Esophagus (tissue), 2 donors: Measurements from ENCODE around the gene TSHZ2. TPM values are rescaled to one million over a fixed set of nuclear protein-coding genes. Genes with fewer than 3 reads are reported as not detected.
"Not testable (repeated sequence)": the region's sequence is repeated elsewhere in the genome, so short reads cannot be mapped to it uniquely, and the experiment has no call there.

Experiments used
- H3K27ac ChIP-seq, 2 donors: one replicate each; pipeline ENCODE4 v1.5.1; 2013; ENCODE audit warnings: low read depth in 2 of 2, mild to moderate bottlenecking in 2 of 2, inconsistent platforms in 1 of 2, low read length in 1 of 2, moderate library complexity in 1 of 2
- H3K27me3 ChIP-seq, 2 donors: one replicate each; pipeline ENCODE4 v1.6.1; 2013; ENCODE audit warnings: low read length in 2 of 2, control low read depth in 1 of 2, mild to moderate bottlenecking in 1 of 2; ENCODE audit not compliant: insufficient read depth in 2 of 2, control insufficient read depth in 1 of 2
- H3K36me3 ChIP-seq, 2 donors: one replicate each; pipeline ENCODE4 v1.6.1; 2013; ENCODE audit warnings: low read length in 1 of 2; ENCODE audit not compliant: control insufficient read depth in 2 of 2, insufficient read depth in 2 of 2
- H3K4me1 ChIP-seq, 2 donors: one replicate each; pipeline ENCODE4 v1.6.1; 2013; ENCODE audit warnings: low read length in 1 of 2; ENCODE audit not compliant: control insufficient read depth in 2 of 2, insufficient read depth in 2 of 2
- H3K4me3 ChIP-seq, 2 donors: one replicate each; pipeline ENCODE4 v1.5.1; 2013; ENCODE audit warnings: low read length in 2 of 2, mild to moderate bottlenecking in 2 of 2, low read depth in 1 of 2, moderate library complexity in 1 of 2
- H3K9me3 ChIP-seq, 2 donors: one replicate each; pipeline ENCODE4 v1.6.1; 2013; ENCODE audit warnings: mild to moderate bottlenecking in 2 of 2, low read depth in 1 of 2, low read length in 1 of 2, moderate library complexity in 1 of 2; ENCODE audit not compliant: control insufficient read depth in 2 of 2, insufficient read depth in 1 of 2
- WGBS, 2 donors: extraction: QIAGEN DNeasy Blood & Tissue Kit; methylation state at CpG; one replicate each; pipeline ENCODE4 v1.1.7; 2013; 5-methylcytosine and 5-hydroxymethylcytosine counted together
- polyA plus RNA-seq, 2 donors: library from polyadenylated mRNA; stranded (reverse); fragments of 200-250 nt; gene quantifications; one replicate each; pipeline ENCODE4 v1.2.3, GENCODE V29; 2013
- donor health status: healthy with polysubstance abuse.
- donor health status: Bipolar disorder and iron deficiency.

Gene TSHZ2
- polyA plus RNA-seq, 2 donors, result 4.6 to 11.7 TPM

DNA sequence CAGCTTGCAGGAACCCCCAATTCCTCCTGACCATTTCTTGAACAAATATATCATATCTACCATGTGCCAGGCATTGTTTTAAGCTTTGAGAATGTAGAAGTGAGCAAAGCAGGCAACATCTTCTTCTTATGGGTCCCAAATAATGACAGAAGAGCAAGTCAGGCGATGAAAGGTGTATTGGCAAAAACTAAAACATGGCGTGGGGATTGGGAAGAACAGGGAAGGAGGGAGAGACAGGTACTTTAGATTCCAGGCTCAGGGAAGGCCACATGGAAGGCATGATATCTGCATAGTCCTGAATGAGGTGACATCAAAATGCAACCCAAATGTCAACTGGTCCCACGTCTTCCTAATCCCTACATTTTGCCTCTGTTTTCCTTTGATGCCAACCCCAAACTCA lies 434.4 kb downstream of the TSHZ2 start:
- Histone ChIP-seq H3K27me3 (no peaks in the 10 kb centered on the region), H3K4me3 (no peak overlapping the region), H3K36me3 (no peaks in the 10 kb centered on the region), H3K4me1 (no peaks in the 10 kb centered on the region), H3K27ac (no peak overlapping the region), H3K9me3 (no peaks in the 10 kb centered on the region)
- WGBS, 2 donors, result 91 to 98% methylated on average over 3 of the region's 3 CpGs

DNA sequence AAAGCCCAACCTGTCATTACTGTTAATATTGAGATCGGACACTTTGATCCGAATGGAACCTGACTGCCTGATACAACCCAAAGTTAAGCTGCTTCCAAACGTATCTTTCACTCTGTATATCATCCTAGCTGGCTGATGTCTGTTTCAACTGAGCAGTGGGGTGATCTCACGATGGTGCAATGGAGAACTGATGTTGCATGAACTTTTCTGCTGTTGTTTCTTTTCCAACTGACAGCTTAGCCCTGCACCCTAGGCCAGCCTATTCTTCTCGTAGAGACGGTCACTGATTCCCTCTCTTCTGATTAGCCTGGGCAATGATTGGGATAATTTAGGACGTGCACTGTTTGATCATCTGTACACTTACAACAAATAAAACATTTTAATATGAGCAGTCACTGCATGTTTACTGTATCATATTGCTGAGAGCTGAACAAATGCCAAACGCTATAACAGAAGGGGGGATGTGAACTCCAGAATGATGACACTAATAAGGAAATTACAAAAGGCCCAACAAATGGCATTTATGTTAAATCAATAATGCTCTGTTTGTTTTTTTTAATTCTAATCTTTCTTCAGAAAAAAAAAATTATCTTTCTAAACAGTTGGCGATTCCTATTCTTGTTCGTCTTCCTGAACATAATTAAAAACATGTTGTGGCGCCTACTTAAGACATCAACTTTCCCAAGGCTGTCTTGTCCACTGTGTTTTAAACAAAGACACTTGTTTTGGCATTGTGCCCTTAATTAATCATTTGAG lies 436.7 kb downstream of the TSHZ2 start:
- no peak overlapping the region for H3K27ac ChIP-seq
- no peak overlapping the region for H3K4me3 ChIP-seq
- H3K36me3 ChIP-seq, result no peaks in the 10 kb centered on the region
- H3K27me3 ChIP-seq, result no peaks in the 10 kb centered on the region
- no peaks in the 10 kb centered on the region for H3K4me1 ChIP-seq
- H3K9me3 ChIP-seq, result no peaks in the 10 kb centered on the region
- 46 to 57% methylated on average over 11 of the region's 11 CpGs for WGBS, 2 donors

DNA sequence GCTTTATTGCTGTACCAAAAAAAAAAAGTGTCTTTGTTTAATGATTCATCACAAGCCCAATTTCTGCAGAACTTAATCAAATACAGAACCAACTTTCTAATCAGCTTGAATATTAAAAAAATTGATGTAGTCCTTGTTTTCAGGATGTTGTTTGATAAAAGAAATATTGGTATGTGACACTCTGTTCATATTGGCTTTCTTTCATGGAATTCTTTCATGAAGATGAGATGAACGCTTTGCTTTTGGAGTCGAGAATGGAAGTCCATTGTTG lies 437.2 kb downstream of the TSHZ2 start:
- 51 to 73% methylated on average over 2 of the region's 2 CpGs for WGBS, 2 donors
- no peak overlapping the region for H3K27ac ChIP-seq
- H3K4me3 ChIP-seq, result no peak overlapping the region
- H3K9me3 ChIP-seq, result no peaks in the 10 kb centered on the region
- H3K36me3 ChIP-seq, result no peaks in the 10 kb centered on the region
- no peaks in the 10 kb centered on the region for H3K27me3 ChIP-seq
- H3K4me1 ChIP-seq, result no peaks in the 10 kb centered on the region

DNA sequence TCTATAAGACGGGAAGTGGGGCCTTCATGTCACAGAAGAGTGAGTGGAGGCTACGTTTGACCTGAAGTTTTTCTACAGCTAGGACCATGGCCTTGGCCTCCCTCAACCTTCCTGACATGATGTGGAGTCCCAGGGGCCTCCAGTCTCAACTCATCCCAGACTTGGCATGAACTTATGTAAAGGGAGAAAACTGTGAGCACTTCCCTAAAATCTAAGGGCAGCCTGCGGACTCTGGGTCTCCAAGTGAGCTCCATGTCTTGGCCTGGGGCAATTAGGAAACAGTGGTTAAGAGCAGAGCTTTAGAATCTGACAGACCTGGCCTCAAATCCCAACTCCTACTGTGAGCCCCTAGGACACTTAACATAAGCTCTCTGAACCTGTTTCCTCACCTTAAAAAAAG lies 439.0 kb downstream of the TSHZ2 start:
- Histone ChIP-seq H3K4me3 (no peak overlapping the region), H3K9me3 (no peaks in the 10 kb centered on the region), H3K4me1 (no peaks in the 10 kb centered on the region), H3K27me3 (no peaks in the 10 kb centered on the region), H3K27ac (no peak overlapping the region), H3K36me3 (no peaks in the 10 kb centered on the region)
- WGBS, 2 donors, result 94 to 96% methylated on average over 3 of the region's 3 CpGs

DNA sequence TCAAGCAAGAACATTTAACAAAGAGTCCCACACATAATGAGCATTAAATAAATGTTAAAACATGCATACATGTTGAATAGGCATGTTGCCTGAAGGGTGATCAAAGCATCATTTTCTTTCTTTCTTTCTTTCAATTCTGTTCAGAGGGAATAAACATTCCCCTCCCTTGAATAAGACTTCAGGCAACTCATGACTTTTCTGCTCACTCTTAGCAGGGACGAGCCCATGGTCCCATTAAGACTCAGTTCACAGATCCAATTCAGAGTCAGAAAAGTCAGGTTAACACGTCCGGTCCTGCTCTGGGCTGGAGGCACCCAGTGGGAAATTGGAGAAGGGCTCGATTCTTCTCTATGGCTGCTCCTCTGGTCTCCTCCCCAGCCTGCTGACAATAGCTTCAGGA lies 439.7 kb downstream of the TSHZ2 start:
- Histone ChIP-seq H3K27me3 (no peaks in the 10 kb centered on the region), H3K4me3 (no peak overlapping the region), H3K9me3 (no peaks in the 10 kb centered on the region), H3K4me1 (no peaks in the 10 kb centered on the region), H3K36me3 (no peaks in the 10 kb centered on the region), H3K27ac (no peak overlapping the region)
- 50 to 75% methylated on average over 4 of the region's 4 CpGs for WGBS, 2 donors

DNA sequence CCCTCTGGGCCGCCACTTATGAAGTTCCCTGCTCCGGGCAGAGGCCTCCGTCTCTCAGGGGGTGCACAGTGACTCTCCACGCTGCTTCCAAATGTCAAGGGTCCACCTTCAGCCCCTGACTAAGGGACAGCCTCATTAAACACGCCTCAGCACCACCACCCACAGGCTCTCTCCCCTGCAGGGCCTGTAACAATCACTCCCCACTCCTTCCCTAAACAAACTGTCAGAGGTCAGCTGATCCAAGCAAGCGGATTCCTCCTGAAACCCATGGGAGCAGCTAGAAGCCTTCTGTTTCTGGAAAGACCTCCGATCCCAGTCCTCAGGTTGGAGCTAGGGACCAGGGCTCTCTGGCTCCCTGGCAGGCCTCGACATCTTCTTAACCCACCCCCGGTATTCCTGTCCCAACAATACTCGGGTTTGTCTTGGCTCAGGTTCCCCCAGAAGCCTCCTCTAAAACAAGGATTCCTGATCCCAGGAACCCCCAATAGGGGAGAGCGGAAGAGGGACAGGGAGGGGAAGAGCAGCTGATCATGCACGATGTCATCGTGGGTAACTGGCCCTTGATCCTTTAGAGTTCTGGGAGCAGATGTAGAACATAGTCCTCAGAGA lies 440.5 kb downstream of the TSHZ2 start:
- Histone ChIP-seq H3K4me1 (no peaks in the 10 kb centered on the region), H3K27ac (no peak overlapping the region), H3K9me3 (no peaks in the 10 kb centered on the region), H3K4me3 (no peak overlapping the region), H3K27me3 (no peaks in the 10 kb centered on the region), H3K36me3 (no peaks in the 10 kb centered on the region)
- 60 to 70% methylated on average over 13 of the region's 13 CpGs for WGBS, 2 donors

GRCh38 chr20:53413186-53413631 lies 441.1 kb downstream of the TSHZ2 start:
- no peaks in the 10 kb centered on the region for H3K9me3 ChIP-seq
- H3K27ac ChIP-seq, result no peak overlapping the region
- H3K4me3 ChIP-seq, result no peak overlapping the region
- 45 to 69% methylated on average over 15 of the region's 15 CpGs for WGBS, 2 donors
- H3K4me1 ChIP-seq, result no peaks in the 10 kb centered on the region
- no peaks in the 10 kb centered on the region for H3K27me3 ChIP-seq
- H3K36me3 ChIP-seq, result no peaks in the 10 kb centered on the region

- H3K4me3 ChIP-seq, H3K27ac ChIP-seq, H3K27me3 ChIP-seq, H3K9me3 ChIP-seq, H3K36me3 ChIP-seq, H3K4me1 ChIP-seq: not testable (repeated sequence)
- 85 to 94% methylated on average over 1 of the region's 1 CpG for WGBS, 2 donors
These were observed 441.7 kb downstream of the TSHZ2 start for GRCh38 chr20:53413845-53414244.

DNA sequence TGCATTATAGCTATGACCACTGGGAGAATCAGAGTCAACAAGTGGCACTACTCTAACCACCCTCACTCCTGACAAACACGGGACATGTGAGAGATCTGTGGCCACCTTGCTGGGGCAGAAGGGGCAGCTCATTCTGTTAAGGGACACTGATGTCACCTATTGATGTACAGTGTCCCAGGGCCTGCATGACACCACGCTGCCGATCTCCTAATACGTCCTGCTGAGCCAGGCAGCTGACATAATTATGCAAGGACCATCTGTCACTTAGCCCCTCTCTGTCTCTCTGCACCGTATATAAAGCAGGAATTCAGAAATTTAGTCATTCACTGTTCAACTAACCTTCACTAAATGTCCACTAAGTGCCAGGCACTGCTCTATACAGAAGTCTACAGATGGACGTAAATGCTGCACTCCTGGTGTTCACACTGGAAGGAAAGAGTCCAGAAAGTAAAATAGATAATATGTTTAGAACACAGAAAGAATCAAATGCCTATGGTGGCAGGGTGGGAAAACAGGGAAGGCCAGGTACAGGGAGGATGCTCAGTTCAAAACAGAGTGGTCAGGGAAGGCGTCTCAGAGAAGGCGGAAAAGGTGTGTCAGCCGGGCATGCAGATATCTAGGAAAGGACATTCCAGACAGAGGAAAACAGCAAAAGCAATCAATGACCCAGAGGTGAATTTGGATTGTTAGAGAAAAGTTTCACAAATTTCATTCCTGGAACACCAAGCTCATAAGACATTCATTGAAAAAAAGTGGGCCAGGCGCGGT lies 447.7 kb downstream of the TSHZ2 start:
- WGBS, 2 donors, result 93 to 94% methylated on average over 11 of the region's 11 CpGs
- H3K27ac ChIP-seq, result no peak overlapping the region
- no peaks in the 10 kb centered on the region for H3K27me3 ChIP-seq
- no peak overlapping the region for H3K4me3 ChIP-seq
- H3K9me3 ChIP-seq, result no peaks in the 10 kb centered on the region
- H3K4me1 ChIP-seq, result no peaks in the 10 kb centered on the region
- H3K36me3 ChIP-seq, result no peaks in the 10 kb centered on the region
